Measurements from ENCODE around the gene TMEM26.

Gene TMEM26

GRCh38 chr10:61357687-61358086 lies 95.5 kb downstream of the TMEM26 start:
- no peak for ATAC-seq
- TF ChIP-seq POU6F1 (CRISPR knock-in tag; IDR thresholded peaks at IDR 0.05; ENCODE audit: borderline replicate concordance, low read depth) (no peak), RARB (CRISPR knock-in tag; IDR thresholded peaks at IDR 0.05) (no peak), TOX (CRISPR knock-in tag; IDR thresholded peaks at IDR 0.05; ENCODE audit: borderline replicate concordance) (no peak), ZNF70 (CRISPR knock-in tag; IDR thresholded peaks at IDR 0.05) (no peak), ZNF565 (CRISPR knock-in tag; conservative IDR thresholded peaks at IDR 0.05; ENCODE audit: low read depth) (no peak), ESRRG (CRISPR knock-in tag; IDR thresholded peaks at IDR 0.05) (no peak), ARNTL (CRISPR knock-in tag; IDR thresholded peaks at IDR 0.05; ENCODE audit: borderline replicate concordance, low read depth) (no peak), ZFP3 (CRISPR knock-in tag; IDR thresholded peaks at IDR 0.05) (no peak), BACH2 (CRISPR knock-in tag; IDR thresholded peaks at IDR 0.05; ENCODE audit: borderline replicate concordance) (no peak), ZC3H10 (CRISPR knock-in tag; IDR thresholded peaks at IDR 0.05) (no peak), SNAI2 (CRISPR knock-in tag; IDR thresholded peaks at IDR 0.05) (no peak), CREB5 (CRISPR knock-in tag; IDR thresholded peaks at IDR 0.05; ENCODE audit: low read depth) (no peak), ZFP30 (CRISPR knock-in tag; IDR thresholded peaks at IDR 0.05) (no peak), ISL1 (CRISPR knock-in tag; IDR thresholded peaks at IDR 0.05) (no peak), ZNF8 (CRISPR knock-in tag; IDR thresholded peaks at IDR 0.05) (no peak), TCF4 (CRISPR knock-in tag; IDR thresholded peaks at IDR 0.05; ENCODE audit: borderline replicate concordance) (no peak), OSR1 (CRISPR knock-in tag; IDR thresholded peaks at IDR 0.05) (no peak), PATZ1 (CRISPR knock-in tag; IDR thresholded peaks at IDR 0.05; ENCODE audit: borderline replicate concordance) (no peak)
